ENCODE measurements around the gene RPL39.
"Not testable (repeated sequence)": the region's sequence is repeated elsewhere in the genome, so short reads cannot be mapped to it uniquely, and the experiment has no call there.

RPL39 gene

GRCh38 chrX:119783026-119783425 lies 8.4 kb downstream of the RPL39 start:
- H3K4me3 ChIP-seq (replicated peaks; ENCODE audit: low read depth, low read length) = no peak overlapping the region
- no peak for TF ChIP-seq CTCF (IDR thresholded peaks at IDR 0.05; ENCODE audit: low read depth, low read length, missing control alignments)
- DNase-seq (ENCODE audit: extremely low read depth, low read depth) = no peak

GRCh38 chrX:119778829-119779228 lies 12.6 kb downstream of the RPL39 start:
- DNase-seq (ENCODE audit: extremely low read depth, low read depth) = no peak
- no peak overlapping the region for H3K4me3 ChIP-seq (replicated peaks; ENCODE audit: low read depth, low read length)
- TF ChIP-seq CTCF (IDR thresholded peaks at IDR 0.05; ENCODE audit: low read depth, low read length, missing control alignments) = no peak

- H3K4me3 ChIP-seq (replicated peaks; ENCODE audit: low read depth, low read length) = no peak overlapping the region
- no peak for DNase-seq (ENCODE audit: extremely low read depth, low read depth)
- no peak for TF ChIP-seq CTCF (IDR thresholded peaks at IDR 0.05; ENCODE audit: low read depth, low read length, missing control alignments)
Observed at GRCh38 chrX:119775517-119776238, 15.8 kb downstream of the RPL39 start.

GRCh38 chrX:119769388-119769787 lies 22.0 kb downstream of the RPL39 start:
- DNase-seq (ENCODE audit: extremely low read depth, low read depth); H3K4me3 ChIP-seq (replicated peaks; ENCODE audit: low read depth, low read length): not testable (repeated sequence)

- H3K4me3 ChIP-seq (replicated peaks; ENCODE audit: low read depth, low read length); DNase-seq (ENCODE audit: extremely low read depth, low read depth): not testable (repeated sequence)
Observed at GRCh38 chrX:119768436-119768835, 23.0 kb downstream of the RPL39 start.

GRCh38 chrX:119763836-119764387 lies 27.5 kb downstream of the RPL39 start:
- DNase-seq (ENCODE audit: extremely low read depth, low read depth) = no peak
- TF ChIP-seq CTCF (IDR thresholded peaks at IDR 0.05; ENCODE audit: low read depth, low read length, missing control alignments) = no peak
- H3K4me3 ChIP-seq (replicated peaks; ENCODE audit: low read depth, low read length) = no peak overlapping the region

GRCh38 chrX:119763181-119763580 lies 28.2 kb downstream of the RPL39 start:
- no peak overlapping the region for H3K4me3 ChIP-seq (replicated peaks; ENCODE audit: low read depth, low read length)
- no peak for DNase-seq (ENCODE audit: extremely low read depth, low read depth)
- TF ChIP-seq CTCF (IDR thresholded peaks at IDR 0.05; ENCODE audit: low read depth, low read length, missing control alignments) = no peak

GRCh38 chrX:119762718-119763117 lies 28.7 kb downstream of the RPL39 start:
- no peak for TF ChIP-seq CTCF (IDR thresholded peaks at IDR 0.05; ENCODE audit: low read depth, low read length, missing control alignments)
- H3K4me3 ChIP-seq (replicated peaks; ENCODE audit: low read depth, low read length) = no peak overlapping the region
- no peak for DNase-seq (ENCODE audit: extremely low read depth, low read depth)
